HepG2 (cell line): ENCODE data around the gene PBX2. TPM values are rescaled to one million over a fixed set of nuclear protein-coding genes. Genes with fewer than 3 reads are reported as not detected.
A peak's percentile ranks its signal among the peaks of the same experiment; 100 is the strongest.

Source experiments
- CBX2 ChIP-seq, 2 experiments: fragments of 200-600 bp in 1 of 2; sonication (generic); formaldehyde crosslinking in 1 of 2; IDR thresholded peaks; 2 replicates each; pipeline versions ENCODE4 v1.7.0 to v1.8.1; 2018 to 2022; ENCODE audit warnings: low read depth in 2 of 2, low read length in 1 of 2, mild to moderate bottlenecking in 1 of 2, missing genetic modification reagents in 1 of 2
- DR1 ChIP-seq: sonication (generic); formaldehyde crosslinking; IDR thresholded peaks from 2 replicates; pipeline ENCODE4 v1.8.0; 2021; ENCODE audit warnings: mild to moderate bottlenecking, missing genetic modification reagents, inconsistent platforms
- FIP1L1 ChIP-seq: fragments of 200-400 bp; formaldehyde crosslinking; IDR thresholded peaks from 2 replicates; pipeline ENCODE4 v1.6.1; 2018; ENCODE audit warnings: low read depth, mild to moderate bottlenecking, low read length, moderate library complexity, borderline replicate concordance; ENCODE audit not compliant: insufficient read depth
- FOXP4 ChIP-seq: sonication (generic); formaldehyde crosslinking; IDR thresholded peaks from 2 replicates; pipeline ENCODE4 v1.4.0; 2020; ENCODE audit warnings: missing genetic modification reagents
- HNRNPUL1 ChIP-seq: fragments of 200-400 bp; formaldehyde crosslinking; IDR thresholded peaks from 2 replicates; pipeline ENCODE4 v1.6.1; 2017; ENCODE audit warnings: low read depth, mild to moderate bottlenecking, low read length, moderate library complexity
- MATR3 ChIP-seq: sonication (generic); formaldehyde crosslinking; IDR thresholded peaks from 2 replicates; pipeline ENCODE4 v1.4.0; 2020; ENCODE audit warnings: missing genetic modification reagents
- NFE2 ChIP-seq: sonication (generic); formaldehyde crosslinking; IDR thresholded peaks from 2 replicates; pipeline ENCODE4 v1.4.0; 2020; ENCODE audit warnings: missing genetic modification reagents
- POLR2AphosphoS5 ChIP-seq: IDR thresholded peaks from 2 replicates; pipeline ENCODE4 v1.6.1; 2012; ENCODE audit warnings: low read depth, low read length
- PREB ChIP-seq: sonication (generic); formaldehyde crosslinking; IDR thresholded peaks from 2 replicates; pipeline ENCODE4 v1.4.0; 2020; ENCODE audit warnings: missing genetic modification reagents
- TRIM24 ChIP-seq: sonication (generic); formaldehyde crosslinking; IDR thresholded peaks from 2 replicates; pipeline ENCODE4 v1.8.0; 2022; ENCODE audit warnings: mild to moderate bottlenecking, missing genetic modification reagents
- ZBTB42 ChIP-seq: sonication (generic); formaldehyde crosslinking; IDR thresholded peaks from 2 replicates; pipeline ENCODE4 v1.5.0; 2020; ENCODE audit warnings: mild to moderate bottlenecking, missing genetic modification reagents
- ZNF276 ChIP-seq: sonication (generic); formaldehyde crosslinking; IDR thresholded peaks from 2 replicates; pipeline ENCODE4 v1.4.0; 2020; ENCODE audit warnings: mild to moderate bottlenecking, low read depth, missing genetic modification reagents
- ZNF329 ChIP-seq: sonication (generic); formaldehyde crosslinking; IDR thresholded peaks from 2 replicates; pipeline ENCODE4 v1.9.0; 2021; ENCODE audit warnings: low read depth, mild to moderate bottlenecking, missing genetic modification reagents
- ZNF331 ChIP-seq: sonication (generic); formaldehyde crosslinking; IDR thresholded peaks from 2 replicates; pipeline ENCODE4 v1.4.0; 2020; ENCODE audit warnings: missing genetic modification reagents
- ZNF484 ChIP-seq: sonication (generic); formaldehyde crosslinking; IDR thresholded peaks from 2 replicates; pipeline ENCODE4 v1.5.1; 2020; ENCODE audit warnings: mild to moderate bottlenecking, low read depth, missing genetic modification reagents, borderline replicate concordance
- ZNF552 ChIP-seq: sonication (generic); formaldehyde crosslinking; IDR thresholded peaks from 2 replicates; pipeline ENCODE4 v1.9.0; 2022; ENCODE audit warnings: missing genetic modification reagents, mild to moderate bottlenecking, borderline replicate concordance
- ZNF558 ChIP-seq: sonication (generic); formaldehyde crosslinking; IDR thresholded peaks from 2 replicates; pipeline ENCODE4 v1.9.0; 2022; ENCODE audit warnings: mild to moderate bottlenecking, missing genetic modification reagents, borderline replicate concordance
- ZNF704 ChIP-seq: sonication (generic); formaldehyde crosslinking; IDR thresholded peaks from 2 replicates; pipeline ENCODE4 v1.8.1; 2023; ENCODE audit warnings: mild to moderate bottlenecking, inconsistent platforms, moderate library complexity, missing genetic modification reagents, borderline replicate concordance
- ZNF761 ChIP-seq: sonication (generic); formaldehyde crosslinking; conservative IDR thresholded peaks from 2 replicates; pipeline ENCODE4 v1.4.0; 2020; ENCODE audit warnings: mild to moderate bottlenecking, missing genetic modification reagents
- ZNF766 ChIP-seq: sonication (generic); formaldehyde crosslinking; IDR thresholded peaks from 2 replicates; pipeline ENCODE4 v1.5.0; 2020; ENCODE audit warnings: missing genetic modification reagents, borderline replicate concordance
- ZNF784 ChIP-seq: sonication (generic); formaldehyde crosslinking; IDR thresholded peaks from 2 replicates; pipeline ENCODE4 v1.5.1; 2020; ENCODE audit warnings: missing genetic modification reagents, mild to moderate bottlenecking, borderline replicate concordance
- ZSCAN29 ChIP-seq: sonication (generic); formaldehyde crosslinking; conservative IDR thresholded peaks from 2 replicates; pipeline ENCODE4 v1.4.0; 2020; ENCODE audit warnings: mild to moderate bottlenecking, missing genetic modification reagents
- polyA plus RNA-seq, 8 experiments: library from polyadenylated mRNA; depleted of rRNA in 3 of 8; stranded (reverse) in 7 of 8; unstranded in 1 of 8; fragments of >200 nt; fragmentation: Illumina TruSeq in 4 of 8; extraction: Trizol in 4 of 8; gene quantifications; 2 replicates each; pipeline versions ENCODE4 v1.2.1 to v1.2.3, GENCODE V29; 2011 to 2016; ENCODE audit warnings: low read depth in 4 of 8, missing spikeins in 1 of 8, mixed read lengths in 1 of 8; ENCODE audit not compliant: insufficient read depth in 1 of 8
- total RNA-seq, 5 experiments: library from RNA; depleted of rRNA; stranded (reverse); fragments of >200 nt; fragmentation: Illumina TruSeq; extraction: Trizol; gene quantifications; 2 replicates each; pipeline ENCODE4 v1.2.3, GENCODE V29; 2016; ENCODE audit warnings: low read depth in 1 of 5

PBX2 gene
- total and polyA plus RNA-seq, 2 of the 13 experiments (the other 11 are each of a cell fraction or from before 2014, with no cell fraction given) = 42.3 to 77.8 TPM

- no peak for TF ChIP-seq ZSCAN29 (CRISPR knock-in tag)
- no peak for TF ChIP-seq MATR3 (CRISPR knock-in tag)
- TF ChIP-seq NFE2 (CRISPR knock-in tag) = no peak
- no peak for TF ChIP-seq ZNF784 (CRISPR knock-in tag)
- no peak for TF ChIP-seq ZNF329
- no peak for TF ChIP-seq ZBTB42 (CRISPR knock-in tag)
- no peak for TF ChIP-seq PREB (CRISPR knock-in tag)
- TF ChIP-seq ZNF331 (CRISPR knock-in tag) = no peak
- no peak; the same call in 1 of the 2 replicates for TF ChIP-seq ZNF276 (CRISPR knock-in tag)
- no peak for TF ChIP-seq ZNF704 (CRISPR knock-in tag)
- TF ChIP-seq FIP1L1 = no peak
- TF ChIP-seq FOXP4 (CRISPR knock-in tag) = no peak
- no peak for TF ChIP-seq ZNF552 (CRISPR knock-in tag)
- TF ChIP-seq HNRNPUL1 = no peak
- TF ChIP-seq DR1 (CRISPR knock-in tag) = 0 out of 2 replicates have a peak, but pooled peaks have one; percentile 5
- 0 out of 2 replicates have a peak, but pooled peaks have one; percentile 80 for TF ChIP-seq ZNF766
- TF ChIP-seq ZNF761 = 0 out of 2 replicates have a peak, but pooled peaks have one; percentile 7
- no peak for TF ChIP-seq ZNF484 (CRISPR knock-in tag)
- no peak for TF ChIP-seq TRIM24 (CRISPR knock-in tag)
- no peak for TF ChIP-seq ZNF558
- TF ChIP-seq CBX2 (IDR thresholded peaks at IDR 0.05; ENCODE audit: low read depth, low read length) = no peak
- no peak for TF ChIP-seq CBX2 (CRISPR knock-in tag; IDR thresholded peaks at IDR 0.05; ENCODE audit: low read depth)
- TF ChIP-seq POLR2AphosphoS5 = peak; percentile 37; the same call in 1 of the 2 replicates
These were observed 12.0 kb downstream of the PBX2 start, which contains the start of gene RNF5 (continued) for GRCh38 chr6:32177788-32178546.
